Lung (tissue), 12 donors: ENCODE measurements around the gene FMO1. TPM values are rescaled to one million over a fixed set of nuclear protein-coding genes. Genes with fewer than 3 reads are reported as not detected.

Experiments
- ATAC-seq: fragments of 200-7000 bp; cut with Tn5 transposase; one replicate; pipeline ENCODE4 v1.9.1; 2020; ENCODE audit warnings: moderate number of reproducible peaks; ENCODE audit not compliant: insufficient read depth, low FRiP score
- DNase-seq, 3 donors: peaks; one replicate each; pipeline ENCODE4 v3.0.0-alpha.2; 2013 to 2017
- H3K27ac ChIP-seq, 2 donors: one replicate each; pipeline ENCODE4 v1.5.1; 2013; ENCODE audit warnings: mild to moderate bottlenecking in 2 of 2, moderate library complexity in 2 of 2, control low read depth in 1 of 2, inconsistent platforms in 1 of 2, low read depth in 1 of 2, low read length in 1 of 2
- H3K27me3 ChIP-seq, 3 donors: one replicate each; pipeline ENCODE4 v1.5.1; 2013; ENCODE audit warnings: low read length in 2 of 3; ENCODE audit not compliant: control insufficient read depth in 3 of 3, insufficient read depth in 3 of 3
- H3K36me3 ChIP-seq, 4 donors: one replicate each; pipeline ENCODE4 v1.5.1; 2013; ENCODE audit warnings: low read length in 4 of 4, mild to moderate bottlenecking in 1 of 4, moderate library complexity in 1 of 4; ENCODE audit not compliant: control insufficient read depth in 4 of 4, insufficient read depth in 4 of 4
- H3K4me1 ChIP-seq, 5 donors: one replicate each; pipeline ENCODE4 v1.5.1; 2013; ENCODE audit warnings: low read length in 5 of 5, mild to moderate bottlenecking in 2 of 5, moderate library complexity in 1 of 5; ENCODE audit not compliant: control insufficient read depth in 5 of 5, insufficient read depth in 5 of 5
- H3K4me3 ChIP-seq: one replicate; pipeline ENCODE4 v1.5.1; 2013; ENCODE audit warnings: mild to moderate bottlenecking, control low read depth, moderate library complexity
- H3K9ac ChIP-seq, 2 donors: one replicate each; pipeline ENCODE4 v1.5.1; 2013; ENCODE audit warnings: low read length in 2 of 2, control low read depth in 1 of 2; ENCODE audit not compliant: insufficient read depth in 1 of 2
- H3K9me3 ChIP-seq, 4 donors: one replicate each; pipeline ENCODE4 v1.5.1; 2013; ENCODE audit warnings: low read length in 3 of 4, mild to moderate bottlenecking in 1 of 4, moderate library complexity in 1 of 4; ENCODE audit not compliant: control insufficient read depth in 4 of 4, insufficient read depth in 3 of 4
- CTCF ChIP-seq: IDR thresholded peaks from 2 replicates; pipeline ENCODE4 v1.5.1; 2012; ENCODE audit warnings: mild to moderate bottlenecking; ENCODE audit errors: control extremely low read depth, extremely low read depth
- WGBS, 2 donors: extraction: QIAGEN DNeasy Blood & Tissue Kit; methylation state at CpG; one replicate each; pipeline ENCODE4 v1.1.7; 2013; 5-methylcytosine and 5-hydroxymethylcytosine counted together
- polyA plus RNA-seq, 2 donors: library from polyadenylated mRNA; stranded (reverse); fragments of 200-250 nt; gene quantifications; one replicate each; pipeline ENCODE4 v1.2.1, GENCODE V29; 2013
- total RNA-seq, 2 donors: library from RNA; depleted of rRNA in 1 of 2; stranded (reverse); fragments of >200 nt in 1 of 2; gene quantifications; one replicate each; pipeline ENCODE4 v1.2.1, GENCODE V29; 2014 to 2021
- donor health status: control.
- donor health status: control.
- donor health status: Bipolar disorder and iron deficiency.
- donor health status: healthy.
- donor health status: DM: yes; HTN: yes; CAD: no.

Gene FMO1
- total and polyA plus RNA-seq, 4 donors: 0.47 to 8.7 (median 2.1) TPM

GRCh38 chr1:171295821-171296220 lies 47.5 kb downstream of the FMO1 start:
- DNase-seq: no peak
- no peak overlapping the region for H3K4me3 ChIP-seq
- H3K4me1 ChIP-seq: no peaks in the 10 kb centered on the region
- no peak overlapping the region for H3K27ac ChIP-seq
- 85 to 93% methylated on average over 3 of the region's 3 CpGs for WGBS, 2 donors
- H3K9me3 ChIP-seq: peaks cover 0 to 8% (median 5%) of the 10 kb centered on the region in 4 donors
- H3K9ac ChIP-seq: no peak overlapping the region
- no peak for ATAC-seq
- no peak for TF ChIP-seq CTCF
- no peaks in the 10 kb centered on the region for H3K27me3 ChIP-seq
- no peaks in the 10 kb centered on the region for H3K36me3 ChIP-seq

- Histone ChIP-seq H3K4me1 (no peaks in the 10 kb centered on the region), H3K36me3 (no peaks in the 10 kb centered on the region), H3K4me3 (no peak overlapping the region), H3K27me3 (no peaks in the 10 kb centered on the region), H3K9me3 (peaks cover 0 to 8% (median 5%) of the 10 kb centered on the region in 4 donors), H3K9ac (no peak overlapping the region), H3K27ac (no peak overlapping the region)
- ATAC-seq (no peak), DNase-seq (no peak)
- WGBS, 2 donors: 74 to 78% methylated on average over 2 of the region's 2 CpGs
- TF ChIP-seq CTCF: no peak
Observed at GRCh38 chr1:171296897-171297296, 48.6 kb downstream of the FMO1 start.

GRCh38 chr1:171298696-171299095 lies 50.4 kb downstream of the FMO1 start:
- no peak for ATAC-seq

More at GRCh38 chr1:171298696-171299095, 50.4 kb downstream of the FMO1 start:
- H3K9me3 ChIP-seq: peaks cover 0 to 10% (median 5%) of the 10 kb centered on the region in 4 donors
- WGBS, 2 donors: 75 to 81% methylated on average over 4 of the region's 4 CpGs
- H3K27me3 ChIP-seq: no peaks in the 10 kb centered on the region
- H3K9ac ChIP-seq: no peak overlapping the region
- no peaks in the 10 kb centered on the region for H3K4me1 ChIP-seq
- no peak for DNase-seq
- H3K36me3 ChIP-seq: no peaks in the 10 kb centered on the region
- no peak overlapping the region for H3K4me3 ChIP-seq
- no peak overlapping the region for H3K27ac ChIP-seq
- TF ChIP-seq CTCF: no peak
